GM21515 (cell line): Measurements from ENCODE around the gene ACOT13.
"Not testable (repeated sequence)": the region's sequence is repeated elsewhere in the genome, so short reads cannot be mapped to it uniquely, and the experiment has no call there.

Source experiments
- ATAC-seq: cut with Tn5 transposase; IDR thresholded peaks from one replicate; pipeline ENCODE4 v1.9.1; 2021; ENCODE audit not compliant: unreplicated experiment

The ACOT13 gene

GRCh38 chr6:24666641-24667377 is at the start of gene ACOT13, which contains the start of gene TDP2:
Gene ACOT13, plus strand, starts transcription at chr6:24667077. Its CDS starts 187 bp downstream, at chr6:24667264.
Gene TDP2, minus strand, starts transcription at chr6:24666899. Its CDS starts 37 bp downstream, at chr6:24666862.
- ATAC-seq = peak; percentile 96

GRCh38 chr6:24619661-24620060 is 47.2 kb upstream of the ACOT13 start:
- no peak for ATAC-seq

GRCh38 chr6:24620637-24621036 is 46.2 kb upstream of the ACOT13 start:
- ATAC-seq = no peak

GRCh38 chr6:24621626-24622289 is 45.1 kb upstream of the ACOT13 start:
- ATAC-seq = no peak

- ATAC-seq = no peak
Observed at GRCh38 chr6:24630856-24631505, 35.9 kb upstream of the ACOT13 start.

- ATAC-seq = no peak
Observed at GRCh38 chr6:24631671-24632070, 35.2 kb upstream of the ACOT13 start.

GRCh38 chr6:24632573-24632972 is 34.3 kb upstream of the ACOT13 start:
- no peak for ATAC-seq

GRCh38 chr6:24636681-24637080 is 30.2 kb upstream of the ACOT13 start:
- no peak for ATAC-seq

GRCh38 chr6:24640166-24640565 is 26.7 kb upstream of the ACOT13 start:
- ATAC-seq = no peak

GRCh38 chr6:24640631-24641030 is 26.2 kb upstream of the ACOT13 start:
- not testable (repeated sequence) for ATAC-seq

- ATAC-seq = no peak
Observed at GRCh38 chr6:24642061-24642460, 24.8 kb upstream of the ACOT13 start.

GRCh38 chr6:24643920-24644319 is 23.0 kb upstream of the ACOT13 start:
- no peak for ATAC-seq

- ATAC-seq = no peak
Observed at GRCh38 chr6:24644377-24644776, 22.5 kb upstream of the ACOT13 start.

GRCh38 chr6:24646771-24647170 is 20.1 kb upstream of the ACOT13 start:
- ATAC-seq = no peak

- no peak for ATAC-seq
Observed at GRCh38 chr6:24648276-24648675, 18.6 kb upstream of the ACOT13 start.

- ATAC-seq = no peak
Observed at GRCh38 chr6:24649691-24650090, 17.2 kb upstream of the ACOT13 start.

- no peak for ATAC-seq
Observed at GRCh38 chr6:24650365-24650764, 16.5 kb upstream of the ACOT13 start.

- ATAC-seq = no peak
Observed at GRCh38 chr6:24655215-24655614, 11.7 kb upstream of the ACOT13 start.

- no peak for ATAC-seq
Observed at GRCh38 chr6:24658573-24659560, 8.0 kb upstream of the ACOT13 start.

GRCh38 chr6:24659561-24659960 is 7.3 kb upstream of the ACOT13 start:
- no peak for ATAC-seq

GRCh38 chr6:24660105-24660504 is 6.8 kb upstream of the ACOT13 start:
- no peak for ATAC-seq
